GM23248 (cell line): Measurements from ENCODE around the gene DAPK1. TPM values are rescaled to one million over a fixed set of nuclear protein-coding genes. Genes with fewer than 3 reads are reported as not detected.

Experiments
- DNase-seq: peaks from one replicate; pipeline ENCODE4 v3.0.0-alpha.2; 2015
- H2AFZ ChIP-seq: fragments of 200-600 bp; sonication (generic); 2 replicates; pipeline ENCODE4 v1.6.1; 2016; ENCODE audit warnings: antibody characterized with exemption
- H3F3A ChIP-seq: fragments of 200-600 bp; sonication (generic); 2 replicates; pipeline ENCODE4 v1.6.1; 2016; ENCODE audit warnings: mild to moderate bottlenecking, antibody characterized with exemption, mixed run types; ENCODE audit not compliant: insufficient read depth
- H3K27ac ChIP-seq: fragments of 200-600 bp; sonication (generic); 2 replicates; pipeline ENCODE4 v1.5.1; 2016; ENCODE audit warnings: mild to moderate bottlenecking
- H3K27me3 ChIP-seq: fragments of 200-600 bp; sonication (generic); replicated peaks from 2 replicates; pipeline ENCODE4 v1.6.1; 2016; ENCODE audit warnings: mild to moderate bottlenecking; ENCODE audit not compliant: insufficient read depth
- H3K36me3 ChIP-seq: fragments of 200-600 bp; sonication (generic); 2 replicates; pipeline ENCODE4 v1.6.1; 2016; ENCODE audit warnings: low read depth, mild to moderate bottlenecking
- H3K4me1 ChIP-seq: fragments of 200-600 bp; sonication (generic); 2 replicates; pipeline ENCODE4 v1.6.1; 2016; ENCODE audit warnings: mild to moderate bottlenecking; ENCODE audit not compliant: insufficient read depth
- H3K4me2 ChIP-seq: fragments of 200-600 bp; sonication (generic); one replicate; pipeline ENCODE4 v1.6.1; 2016; ENCODE audit warnings: mild to moderate bottlenecking; ENCODE audit not compliant: unreplicated experiment
- H3K4me3 ChIP-seq: fragments of 200-600 bp; sonication (generic); 2 replicates; pipeline ENCODE4 v1.5.1; 2016; ENCODE audit warnings: mild to moderate bottlenecking
- H3K79me2 ChIP-seq: fragments of 200-600 bp; sonication (generic); 2 replicates; pipeline ENCODE4 v1.6.1; 2016; ENCODE audit warnings: mild to moderate bottlenecking; ENCODE audit not compliant: insufficient read depth
- H3K9ac ChIP-seq: fragments of 200-600 bp; sonication (generic); 2 replicates; pipeline ENCODE4 v1.6.1; 2016; ENCODE audit warnings: mild to moderate bottlenecking
- H3K9me2 ChIP-seq: fragments of 200-600 bp; sonication (generic); 2 replicates; pipeline ENCODE4 v1.6.1; 2016; ENCODE audit warnings: mixed run types, mild to moderate bottlenecking, moderate library complexity; ENCODE audit not compliant: insufficient read depth
- H3K9me3 ChIP-seq: fragments of 200-600 bp; sonication (generic); one replicate; pipeline ENCODE4 v1.6.1; 2017; ENCODE audit warnings: low read depth
- H4K20me1 ChIP-seq: fragments of 200-600 bp; sonication (generic); 2 replicates; pipeline ENCODE4 v1.6.0; 2016; ENCODE audit not compliant: insufficient read depth
- EZH2 ChIP-seq: fragments of 200-600 bp; sonication (generic); IDR thresholded peaks from 2 replicates; pipeline ENCODE4 v1.6.1; 2018; ENCODE audit warnings: antibody characterized with exemption, mild to moderate bottlenecking; ENCODE audit not compliant: insufficient read depth, poor library complexity, severe bottlenecking
- EZH2phosphoT487 ChIP-seq: fragments of 200-600 bp; sonication (generic); IDR thresholded peaks from 2 replicates; pipeline ENCODE4 v1.6.1; 2018; ENCODE audit warnings: antibody characterized with exemption, moderate library complexity, mild to moderate bottlenecking, low read depth; ENCODE audit not compliant: insufficient read depth
- WGBS, 2 experiments: methylation state at CpG; one replicate each; pipeline ENCODE4 v1.1.6; 2015 to 2017; ENCODE audit warnings: low lambda C conversion rate in 2 of 2, low coverage in 1 of 2; ENCODE audit errors: missing lambda C conversion rate in 2 of 2; 5-methylcytosine and 5-hydroxymethylcytosine counted together
- in situ Hi-C: fragments of 300-500 bp; cut with MboI; formaldehyde crosslinking; loops from 2 replicates; pipeline ENCODE4 v1.15.0; 2020
- polyA plus RNA-seq: library from polyadenylated mRNA; unstranded; fragments of >200 nt; fragmentation: Nextera tagmentation; extraction: Ambion mirVana; gene quantifications from 2 replicates; pipeline ENCODE4 v1.2.1, GENCODE V29; 2016
- total RNA-seq: library from RNA; depleted of rRNA; stranded (reverse); fragments of >200 nt; shearing (Covaris generic); gene quantifications from 2 replicates; pipeline ENCODE4 v1.2.3, GENCODE V29; 2014

DAPK1 gene
- total and polyA plus RNA-seq, 2 experiments from 2014 or later, result 1.6 to 1.9 TPM

- H3K79me2 ChIP-seq, result no peaks in the 10 kb centered on the region
- TF ChIP-seq EZH2 (no peak), EZH2phosphoT487 (no peak)
- in situ Hi-C loops, result no loop called here
- no peaks in the 10 kb centered on the region for H3K9me3 ChIP-seq
- no peaks in the 10 kb centered on the region for H3K4me1 ChIP-seq
- H3K9ac ChIP-seq, result no peak overlapping the region
- no peak overlapping the region for H3K4me3 ChIP-seq
- H3K36me3 ChIP-seq, result no peaks in the 10 kb centered on the region
- no peaks in the 10 kb centered on the region for H3K27me3 ChIP-seq
- 61 to 73% methylated on average over 2 of the region's 2 CpGs for WGBS, 2 experiments
- no peak overlapping the region for H3K27ac ChIP-seq
- no peak overlapping the region for H2AFZ ChIP-seq
- no peak for DNase-seq
- no peaks in the 10 kb centered on the region for H4K20me1 ChIP-seq
- no peak overlapping the region for H3K4me2 ChIP-seq
- no peaks in the 10 kb centered on the region for H3F3A ChIP-seq
- no peaks in the 10 kb centered on the region for H3K9me2 ChIP-seq
Measured at GRCh38 chr9:87534957-87535356, 37.3 kb downstream of the DAPK1 start.

DNA sequence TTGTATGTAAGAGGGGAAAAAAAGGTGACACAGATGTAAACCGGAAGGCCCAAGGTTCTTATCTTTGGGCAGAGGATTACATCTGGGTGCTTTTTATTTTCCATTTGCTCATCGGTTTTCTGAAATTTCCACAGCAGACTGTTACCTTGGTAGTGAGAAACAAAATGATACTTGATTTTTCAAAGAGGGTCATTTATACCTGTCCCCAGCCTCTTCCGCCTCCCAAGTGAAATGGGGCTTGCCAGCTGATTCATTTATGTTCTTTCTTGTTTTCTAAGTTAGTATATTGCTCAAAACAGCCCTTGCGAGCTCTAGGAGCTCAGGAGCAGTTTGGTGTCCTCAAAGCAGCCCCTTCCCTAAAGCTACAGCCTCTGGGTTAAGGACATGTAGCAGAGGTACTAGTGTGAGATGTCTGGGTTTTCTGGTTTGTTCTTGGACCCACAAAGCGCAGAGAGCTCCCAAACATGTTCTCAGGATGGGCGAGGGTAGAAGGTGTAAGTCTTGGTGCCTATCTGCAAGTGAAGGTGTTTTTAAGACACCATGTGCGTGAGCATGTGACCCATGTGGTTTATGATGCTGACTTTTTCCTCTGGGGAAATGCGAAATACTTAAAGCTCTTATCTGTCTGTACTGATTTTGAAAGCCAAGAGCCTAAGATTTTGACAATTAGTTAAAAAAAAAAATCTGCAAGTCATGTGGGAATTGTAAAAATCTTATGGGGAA lies 38.3 kb downstream of the DAPK1 start:
- no peaks in the 10 kb centered on the region for H3F3A ChIP-seq
- H3K36me3 ChIP-seq, result no peaks in the 10 kb centered on the region
- DNase-seq, result no peak
- no peaks in the 10 kb centered on the region for H4K20me1 ChIP-seq
- no peak overlapping the region for H3K4me3 ChIP-seq
- H3K9me3 ChIP-seq, result no peaks in the 10 kb centered on the region
- WGBS, 2 experiments, result 67 to 77% methylated on average over 8 of the region's 8 CpGs
- H3K27ac ChIP-seq, result no peak overlapping the region
- no peaks in the 10 kb centered on the region for H3K79me2 ChIP-seq
- H2AFZ ChIP-seq, result no peak overlapping the region
- H3K4me1 ChIP-seq, result no peaks in the 10 kb centered on the region
- TF ChIP-seq EZH2phosphoT487 (no peak), EZH2 (no peak)
- H3K9ac ChIP-seq, result no peak overlapping the region
- H3K4me2 ChIP-seq, result no peak overlapping the region
- H3K27me3 ChIP-seq, result no peaks in the 10 kb centered on the region
- H3K9me2 ChIP-seq, result no peaks in the 10 kb centered on the region
- in situ Hi-C loops, result no loop called here

- no peak overlapping the region for H3K4me3 ChIP-seq
- H2AFZ ChIP-seq, result no peak overlapping the region
- no peaks in the 10 kb centered on the region for H3F3A ChIP-seq
- no peaks in the 10 kb centered on the region for H3K27me3 ChIP-seq
- 24 to 27% methylated on average over 7 of the region's 7 CpGs for WGBS, 2 experiments
- in situ Hi-C loops, result no loop called here
- no peaks in the 10 kb centered on the region for H3K4me1 ChIP-seq
- H4K20me1 ChIP-seq, result no peaks in the 10 kb centered on the region
- H3K36me3 ChIP-seq, result no peaks in the 10 kb centered on the region
- TF ChIP-seq EZH2phosphoT487, result no peak
- no peak for TF ChIP-seq EZH2
- no peaks in the 10 kb centered on the region for H3K9me2 ChIP-seq
- H3K4me2 ChIP-seq, result no peak overlapping the region
- H3K79me2 ChIP-seq, result no peaks in the 10 kb centered on the region
- DNase-seq, result no peak
- no peak overlapping the region for H3K27ac ChIP-seq
- no peak overlapping the region for H3K9ac ChIP-seq
- H3K9me3 ChIP-seq, result no peaks in the 10 kb centered on the region
Measured at GRCh38 chr9:87537625-87538024, 40.0 kb downstream of the DAPK1 start.

- TF ChIP-seq EZH2phosphoT487, result no peak
- TF ChIP-seq EZH2, result no peak
- WGBS, 2 experiments, result 61% methylated on average over 8 of the region's 8 CpGs
Measured at GRCh38 chr9:87540444-87541105, 42.9 kb downstream of the DAPK1 start.

More at GRCh38 chr9:87540444-87541105, 42.9 kb downstream of the DAPK1 start:
- Histone ChIP-seq H3K4me2 (no peak overlapping the region), H3K9me2 (no peaks in the 10 kb centered on the region), H2AFZ (no peak overlapping the region), H3K79me2 (no peaks in the 10 kb centered on the region), H4K20me1 (no peaks in the 10 kb centered on the region), H3K4me3 (no peak overlapping the region), H3K27ac (no peak overlapping the region), H3F3A (no peaks in the 10 kb centered on the region), H3K9ac (no peak overlapping the region), H3K36me3 (no peaks in the 10 kb centered on the region), H3K27me3 (no peaks in the 10 kb centered on the region), H3K9me3 (no peaks in the 10 kb centered on the region), H3K4me1 (peaks cover 10% of the 10 kb centered on the region; the same call in 1 of the 2 replicates)
- DNase-seq, result no peak
- in situ Hi-C loops, result no loop called here
